Activated CD8-positive, alpha-beta memory T cell treated with anti-CD3 and anti-CD28 coated beads, Interleukin-2, amount 10 ng/mL, durations not matched to agents 7 days and 5 days (primary cell): Measurements from ENCODE around the gene AGAP1. TPM values are rescaled to one million over a fixed set of nuclear protein-coding genes. Genes with fewer than 3 reads are reported as not detected.

Source experiments
- ATAC-seq: fragments of 150-1000 bp; cut with Tn5 transposase; one replicate; pipeline ENCODE4 v1.10.0; 2021; ENCODE audit warnings: moderate library complexity
- CTCF ChIA-PET: fragments of 350-600 bp; sonication (Branson Sonifier 250); formaldehyde crosslinking; loops from one replicate; lab custom pipeline; 2021; ENCODE audit warnings: antibody characterized with exemption; lab: Charles Lee
- DNase-seq: peaks from one replicate; pipeline ENCODE4 v3.0.0-alpha.2; 2020
- H3K27ac Mint-ChIP-seq: one replicate; pipeline ENCODE4 v1.8.0; 2021; ENCODE audit warnings: mild to moderate bottlenecking, mixed read lengths
- H3K27me3 Mint-ChIP-seq: one replicate; pipeline ENCODE4 v1.8.0; 2021; ENCODE audit warnings: mixed read lengths
- H3K36me3 Mint-ChIP-seq: one replicate; pipeline ENCODE4 v1.8.0; 2021; ENCODE audit warnings: mild to moderate bottlenecking, mixed read lengths
- H3K4me1 Mint-ChIP-seq: one replicate; pipeline ENCODE4 v1.8.0; 2021; ENCODE audit warnings: mixed read lengths
- H3K4me3 Mint-ChIP-seq: one replicate; pipeline ENCODE4 v1.8.0; 2021; ENCODE audit warnings: mild to moderate bottlenecking, moderate library complexity, mixed read lengths
- H3K9me3 Mint-ChIP-seq: one replicate; pipeline ENCODE4 v1.8.0; 2022; ENCODE audit warnings: low read depth, mixed read lengths
- total RNA-seq, 2 experiments: library from RNA; stranded (reverse); gene quantifications; one replicate each; pipeline ENCODE4 v1.2.3, GENCODE V29; 2021

Gene AGAP1
- total RNA-seq, 2 experiments from 2014 or later, result 0.75 to 1.8 TPM

DNA sequence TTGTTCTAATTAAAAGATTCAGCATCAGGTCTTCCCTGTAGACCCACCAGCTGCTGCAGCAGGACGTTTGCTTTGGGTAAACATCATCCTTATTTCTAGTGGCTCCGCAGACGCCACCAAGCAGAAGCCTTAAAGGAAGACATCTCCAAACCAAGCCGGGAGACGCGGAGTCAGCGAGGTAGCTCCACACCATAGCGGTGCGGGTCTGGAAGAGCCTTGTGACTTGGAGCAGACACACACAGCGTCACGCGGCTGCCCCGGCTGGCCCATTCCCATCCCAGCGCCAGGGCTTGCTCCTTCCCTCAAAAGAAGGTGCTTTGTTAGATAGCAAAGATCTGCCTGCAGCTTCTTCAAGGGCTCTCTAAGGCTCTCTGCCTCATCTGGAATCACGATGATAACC, 437.8 kb downstream of the AGAP1 start:
- CTCF ChIA-PET, result no interaction called here
- no peak for DNase-seq
- H3K9me3 Mint-ChIP-seq, result peaks cover 2% of the 10 kb centered on the region

DNA sequence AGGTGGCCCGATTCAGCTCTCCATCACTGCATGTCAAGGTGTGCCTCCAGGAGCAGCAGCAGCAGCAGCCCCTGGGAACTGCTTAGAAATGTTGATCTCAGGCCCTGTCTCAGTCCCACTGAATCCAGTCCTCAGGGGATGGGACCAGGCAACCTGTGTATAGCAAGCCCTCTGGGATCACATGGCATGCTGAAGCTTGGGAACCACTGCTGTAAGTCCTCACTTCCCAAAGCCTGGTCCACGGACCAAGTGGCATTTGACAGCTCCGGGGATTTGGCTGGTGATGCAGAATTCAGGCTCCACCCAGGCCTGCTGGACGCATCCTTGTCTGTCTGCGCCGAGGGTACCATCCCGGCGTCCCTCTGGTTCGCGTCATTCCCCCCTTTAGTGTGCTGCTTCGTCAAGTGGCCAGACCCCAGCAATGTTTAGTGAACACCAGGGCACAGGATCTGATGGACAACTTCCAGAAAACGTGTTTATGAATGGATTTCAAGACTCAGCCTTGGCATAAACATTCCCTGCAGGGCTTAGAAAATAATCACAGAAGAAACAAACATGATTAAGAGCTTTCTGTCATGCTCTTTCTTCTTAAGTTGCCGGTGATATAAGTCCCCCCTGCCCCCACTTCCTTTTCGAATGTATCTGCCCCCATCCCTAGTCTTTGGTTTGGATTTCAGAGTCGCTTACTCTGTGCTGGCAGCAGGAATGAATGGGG, 440.4 kb downstream of the AGAP1 start:
- H3K4me1 Mint-ChIP-seq, result no peaks in the 10 kb centered on the region
- no peak for DNase-seq
- H3K9me3 Mint-ChIP-seq, result peaks cover 3% of the 10 kb centered on the region
- H3K27ac Mint-ChIP-seq, result no peak overlapping the region
- H3K4me3 Mint-ChIP-seq, result no peak overlapping the region
- H3K27me3 Mint-ChIP-seq, result no peaks in the 10 kb centered on the region
- ATAC-seq, result no peak
- no peaks in the 10 kb centered on the region for H3K36me3 Mint-ChIP-seq
- CTCF ChIA-PET, result no interaction called here

More for the DNA sequence above, 437.8 kb downstream of the AGAP1 start:
- Mint-ChIP-seq H3K27ac (no peak overlapping the region), H3K4me1 (no peaks in the 10 kb centered on the region), H3K4me3 (no peak overlapping the region), H3K27me3 (no peaks in the 10 kb centered on the region), H3K36me3 (no peaks in the 10 kb centered on the region)
- no peak for ATAC-seq

DNA sequence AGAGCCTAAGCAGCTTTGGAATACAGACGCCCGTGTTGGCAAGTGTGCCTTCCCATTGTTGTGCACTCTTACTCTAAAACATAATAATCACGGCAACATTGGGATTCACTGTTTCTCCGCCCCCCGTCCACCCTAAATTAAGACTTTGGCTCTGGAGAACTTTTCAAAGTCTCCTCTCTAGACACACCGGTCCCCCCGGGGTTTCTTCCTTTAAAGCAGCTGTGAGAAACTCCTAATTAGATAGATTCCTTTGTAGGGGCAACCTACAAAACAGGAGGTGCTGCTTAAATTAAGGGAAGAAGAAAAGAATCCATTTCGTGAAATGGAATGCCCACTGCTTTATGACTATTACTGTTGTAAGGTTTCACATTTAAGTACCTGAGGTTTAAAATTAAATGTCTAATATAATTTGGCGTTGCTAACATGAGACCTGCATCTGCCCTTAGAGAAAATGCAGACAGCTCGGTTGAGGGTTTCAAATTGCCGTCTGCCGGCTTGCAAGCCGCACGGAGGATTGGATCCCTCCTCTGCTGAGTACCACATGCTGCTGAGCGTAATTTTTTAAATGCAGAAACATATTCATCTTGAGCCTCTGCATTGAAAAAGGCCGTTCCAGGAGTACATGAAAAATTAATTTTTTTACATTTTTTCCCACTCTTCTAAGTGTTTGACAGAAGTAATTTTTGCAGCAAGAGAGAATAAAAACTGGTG, 441.1 kb downstream of the AGAP1 start:
- Mint-ChIP-seq H3K9me3 (peaks cover 3% of the 10 kb centered on the region), H3K27me3 (no peaks in the 10 kb centered on the region), H3K36me3 (no peaks in the 10 kb centered on the region), H3K4me1 (no peaks in the 10 kb centered on the region), H3K27ac (no peak overlapping the region), H3K4me3 (no peak overlapping the region)
- ATAC-seq (no peak), DNase-seq (no peak)
- CTCF ChIA-PET, result no interaction called here

DNA sequence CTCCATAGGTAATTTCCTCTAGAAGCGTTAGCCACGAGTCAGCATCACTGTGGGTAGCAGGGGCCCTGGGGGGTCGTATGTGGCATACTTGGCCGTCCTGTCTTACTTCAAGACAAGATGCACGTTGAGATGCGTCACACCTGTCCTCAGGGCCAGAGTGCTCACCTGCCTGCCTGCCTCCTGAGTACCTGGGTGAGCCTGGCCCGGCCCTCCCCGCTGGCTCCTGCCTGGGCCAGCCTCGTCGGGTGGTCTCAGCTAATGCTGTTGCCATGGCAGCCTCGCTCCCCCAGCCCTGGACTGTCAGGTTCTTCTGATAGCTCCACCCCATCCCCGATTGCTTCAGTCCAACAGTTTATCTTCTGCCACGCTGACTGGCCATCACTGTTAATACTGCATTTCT, 441.9 kb downstream of the AGAP1 start:
- CTCF ChIA-PET, result interaction anchor here (1.3 kb wide), 1 partner anchor 244 kb away, joined by 4 read pairs; no protein-coding TSS in a partner anchor
- Mint-ChIP-seq H3K36me3 (no peaks in the 10 kb centered on the region), H3K27me3 (no peaks in the 10 kb centered on the region), H3K4me3 (no peak overlapping the region), H3K9me3 (peaks cover 3% of the 10 kb centered on the region), H3K27ac (no peak overlapping the region), H3K4me1 (no peaks in the 10 kb centered on the region)
- DNase-seq (no peak), ATAC-seq (no peak)

DNA sequence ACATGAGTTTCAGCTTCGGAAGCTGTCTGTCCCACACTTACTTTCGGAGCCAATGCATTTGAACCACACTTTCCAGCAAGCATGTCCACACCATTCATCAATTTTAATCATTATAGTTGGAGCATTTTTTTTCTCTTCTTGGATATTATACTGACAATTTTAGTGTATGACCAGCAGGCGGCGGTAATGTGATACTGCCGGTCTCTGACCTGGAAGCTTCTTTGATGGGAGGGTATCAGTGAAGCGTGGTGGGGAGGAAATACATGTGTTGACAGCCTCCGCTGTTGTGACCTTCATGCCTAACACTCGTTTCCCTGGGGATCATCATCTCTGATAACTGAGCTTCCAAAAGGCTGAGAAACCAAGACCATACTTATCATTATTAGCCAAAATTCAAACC, 442.6 kb downstream of the AGAP1 start:
- H3K9me3 Mint-ChIP-seq, result peaks cover 3% of the 10 kb centered on the region
- no peak overlapping the region for H3K27ac Mint-ChIP-seq
- DNase-seq, result no peak
- no peaks in the 10 kb centered on the region for H3K27me3 Mint-ChIP-seq
- CTCF ChIA-PET, result interaction anchor here (0.6 to 1.3 kb wide), 4 partner anchors 14 to 244 kb away, joined by 3 to 4 read pairs (median 3); no protein-coding TSS in a partner anchor
- ATAC-seq, result no peak
- H3K4me3 Mint-ChIP-seq, result no peak overlapping the region
- no peaks in the 10 kb centered on the region for H3K4me1 Mint-ChIP-seq
- no peaks in the 10 kb centered on the region for H3K36me3 Mint-ChIP-seq

DNA sequence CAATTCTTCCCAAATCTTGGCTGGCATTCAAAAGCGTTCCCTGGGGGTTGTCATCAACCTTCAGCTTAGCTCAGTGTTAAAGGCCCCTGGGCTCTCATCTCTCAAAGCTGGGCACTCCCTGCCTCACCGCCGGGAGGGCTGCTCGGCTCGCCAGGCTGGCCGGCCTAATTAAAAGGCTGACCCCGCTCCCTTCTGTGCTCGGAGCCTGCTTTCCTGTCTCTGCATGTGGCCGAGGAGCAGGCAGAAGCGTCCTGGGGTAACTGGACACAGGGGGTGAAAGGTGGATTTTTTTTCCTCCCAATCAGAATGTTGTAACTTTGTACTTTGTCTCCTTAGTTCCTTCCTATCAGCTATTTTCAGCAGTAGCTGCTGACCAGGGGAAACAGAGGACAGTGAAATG, 443.2 kb downstream of the AGAP1 start:
- Mint-ChIP-seq H3K4me3 (no peak overlapping the region), H3K27ac (no peak overlapping the region), H3K27me3 (no peaks in the 10 kb centered on the region), H3K36me3 (no peaks in the 10 kb centered on the region), H3K4me1 (no peaks in the 10 kb centered on the region), H3K9me3 (peaks cover 3% of the 10 kb centered on the region)
- ATAC-seq (no peak), DNase-seq (no peak)
- CTCF ChIA-PET, result interaction anchor here (0.6 to 1.3 kb wide), 4 partner anchors 13 to 243 kb away, joined by 3 to 4 read pairs (median 3); no protein-coding TSS in a partner anchor

DNA sequence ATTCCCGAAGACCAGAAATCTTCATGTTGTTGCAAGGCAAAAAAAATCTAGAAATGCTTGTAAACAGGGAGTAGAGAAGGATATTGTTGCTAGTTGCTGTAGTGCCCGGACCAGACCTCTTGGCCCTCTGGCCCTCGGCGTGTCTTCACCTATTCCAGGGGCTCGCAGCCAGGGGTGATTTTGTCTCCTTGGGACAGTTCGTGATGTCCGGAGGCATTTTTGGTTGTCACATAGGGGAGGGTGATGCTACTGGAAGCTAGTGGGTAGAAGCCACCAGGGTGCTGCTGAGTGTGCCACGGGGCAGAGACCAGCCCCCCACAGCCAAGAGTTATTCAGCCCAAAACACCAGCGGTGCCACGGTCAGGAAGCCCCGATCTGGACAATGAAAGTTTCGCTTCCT, 443.7 kb downstream of the AGAP1 start:
- CTCF ChIA-PET, result no interaction called here
- ATAC-seq, result no peak
- Mint-ChIP-seq H3K36me3 (no peaks in the 10 kb centered on the region), H3K27me3 (no peaks in the 10 kb centered on the region), H3K9me3 (peaks cover 3% of the 10 kb centered on the region), H3K27ac (no peak overlapping the region), H3K4me1 (no peaks in the 10 kb centered on the region), H3K4me3 (no peak overlapping the region)
- DNase-seq, result no peak

DNA sequence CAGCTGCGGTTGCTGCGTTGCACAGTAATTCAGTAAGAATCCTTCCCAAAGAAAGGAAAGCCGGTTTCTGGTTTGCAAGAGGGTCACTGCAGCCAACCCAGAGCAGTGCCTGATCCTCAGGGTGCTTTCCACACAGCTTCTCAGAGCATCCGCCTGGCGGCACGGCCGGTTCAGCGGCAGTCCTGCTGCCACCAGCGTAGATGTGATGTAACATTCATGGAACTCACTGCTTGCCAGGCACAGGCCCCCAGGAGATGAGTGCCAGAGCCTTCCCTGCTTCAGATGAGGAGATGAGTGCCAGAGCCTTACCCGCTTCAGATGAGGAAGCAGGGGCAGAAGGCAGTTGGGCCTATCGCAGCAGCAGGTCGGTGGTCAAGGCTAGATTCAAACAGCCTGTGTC, 444.1 kb downstream of the AGAP1 start:
- CTCF ChIA-PET, result no interaction called here
- Mint-ChIP-seq H3K9me3 (peaks cover 3% of the 10 kb centered on the region), H3K4me1 (no peaks in the 10 kb centered on the region), H3K4me3 (no peak overlapping the region), H3K27me3 (no peaks in the 10 kb centered on the region), H3K36me3 (no peaks in the 10 kb centered on the region), H3K27ac (no peak overlapping the region)
- no peak for DNase-seq
- ATAC-seq, result no peak

DNA sequence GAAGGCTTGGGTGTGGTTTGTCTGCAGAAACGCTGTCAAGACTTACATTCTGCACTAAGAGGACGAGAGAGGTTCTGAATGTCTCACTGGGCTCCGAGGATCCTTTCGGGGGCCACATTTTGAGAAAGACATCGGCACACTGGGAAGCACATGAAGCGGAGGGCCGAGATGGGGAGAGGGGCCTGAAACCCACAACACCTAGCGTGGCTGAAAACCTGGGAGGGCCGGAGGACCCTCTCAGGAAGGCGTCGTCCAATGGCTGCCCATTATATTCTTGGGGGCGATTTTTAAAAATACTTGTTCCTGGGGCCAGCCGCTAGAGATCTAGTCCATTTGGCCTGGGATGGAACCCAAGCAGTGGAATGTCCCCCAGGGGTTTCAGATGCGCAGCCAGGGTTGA, 444.8 kb downstream of the AGAP1 start:
- no peaks in the 10 kb centered on the region for H3K4me1 Mint-ChIP-seq
- H3K36me3 Mint-ChIP-seq, result no peaks in the 10 kb centered on the region
- H3K9me3 Mint-ChIP-seq, result peaks cover 3% of the 10 kb centered on the region
- CTCF ChIA-PET, result no interaction called here
- H3K4me3 Mint-ChIP-seq, result no peak overlapping the region
- ATAC-seq (no peak), DNase-seq (no peak)
- H3K27ac Mint-ChIP-seq, result no peak overlapping the region
- H3K27me3 Mint-ChIP-seq, result no peaks in the 10 kb centered on the region

DNA sequence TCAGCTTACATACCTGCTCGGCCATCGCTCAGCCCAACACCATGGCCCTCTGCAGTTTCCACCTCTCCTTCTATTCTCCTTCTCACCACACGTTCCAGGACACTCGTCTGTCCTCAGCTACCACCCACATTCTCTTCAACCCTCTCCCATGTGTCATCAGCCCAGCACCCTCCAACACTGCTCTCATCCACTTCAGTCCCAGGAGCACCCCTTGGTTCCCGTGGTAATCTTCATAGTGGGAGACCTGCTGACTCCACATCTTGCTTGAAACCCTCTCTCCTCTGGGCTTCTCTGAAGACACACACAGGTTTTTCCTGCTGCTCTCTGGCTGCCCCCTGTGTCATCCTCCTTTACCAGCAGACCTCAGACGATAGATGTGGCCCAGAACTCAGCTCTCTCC, 445.6 kb downstream of the AGAP1 start:
- Mint-ChIP-seq H3K4me3 (no peak overlapping the region), H3K27ac (no peak overlapping the region), H3K9me3 (peaks cover 3% of the 10 kb centered on the region), H3K36me3 (no peaks in the 10 kb centered on the region), H3K4me1 (no peaks in the 10 kb centered on the region), H3K27me3 (no peaks in the 10 kb centered on the region)
- ATAC-seq, result no peak
- DNase-seq, result no peak
- CTCF ChIA-PET, result no interaction called here

DNA sequence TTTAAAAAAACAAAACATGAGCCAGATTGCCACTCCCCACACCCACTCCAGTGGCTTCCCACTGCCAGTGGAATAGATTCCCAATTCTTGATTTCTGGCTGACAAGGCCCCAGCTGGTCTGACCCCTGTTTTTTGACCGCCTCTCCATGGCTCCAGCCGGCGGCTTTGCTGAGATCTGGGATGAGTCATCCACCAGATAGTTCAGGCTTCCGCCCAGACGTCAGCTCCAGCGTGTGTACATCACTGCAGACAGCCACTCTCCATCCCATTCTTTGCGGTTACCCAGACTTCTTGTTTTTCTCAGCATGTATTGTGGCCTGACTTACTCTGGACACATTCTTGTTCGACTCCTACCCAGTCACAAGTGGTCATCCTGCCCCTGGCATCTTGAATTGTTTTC, 446.5 kb downstream of the AGAP1 start:
- H3K4me3 Mint-ChIP-seq, result no peak overlapping the region
- H3K27ac Mint-ChIP-seq, result no peak overlapping the region
- H3K36me3 Mint-ChIP-seq, result no peaks in the 10 kb centered on the region
- CTCF ChIA-PET, result no interaction called here
- DNase-seq (no peak), ATAC-seq (no peak)
- H3K27me3 Mint-ChIP-seq, result no peaks in the 10 kb centered on the region
- H3K4me1 Mint-ChIP-seq, result no peaks in the 10 kb centered on the region
- H3K9me3 Mint-ChIP-seq, result peaks cover 3% of the 10 kb centered on the region

DNA sequence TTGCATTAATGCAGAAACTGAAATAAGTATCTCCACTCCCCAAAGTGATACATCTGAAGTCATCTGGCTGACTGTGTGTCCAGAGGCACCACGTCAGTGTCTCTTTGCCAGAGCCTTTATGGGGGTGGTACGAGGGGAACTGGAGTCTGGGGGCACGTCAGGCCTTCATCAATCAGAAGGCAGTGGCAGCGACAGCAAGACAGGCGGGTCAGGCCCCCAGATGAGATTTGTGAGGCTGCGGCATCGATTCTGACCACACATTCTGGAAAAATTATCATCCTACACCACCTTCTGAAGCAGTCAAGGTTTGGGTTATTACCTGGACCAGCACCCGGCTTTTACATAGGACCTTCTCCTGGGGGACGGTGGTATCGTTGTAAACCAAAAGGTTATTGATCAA, 450.7 kb downstream of the AGAP1 start:
- H3K27me3 Mint-ChIP-seq, result peaks cover 9% of the 10 kb centered on the region
- DNase-seq (no peak), ATAC-seq (no peak)
- CTCF ChIA-PET, result no interaction called here
- H3K4me1 Mint-ChIP-seq, result no peaks in the 10 kb centered on the region
- H3K27ac Mint-ChIP-seq, result no peak overlapping the region
- H3K36me3 Mint-ChIP-seq, result no peaks in the 10 kb centered on the region
- no peak overlapping the region for H3K4me3 Mint-ChIP-seq
- H3K9me3 Mint-ChIP-seq, result no peaks in the 10 kb centered on the region

DNA sequence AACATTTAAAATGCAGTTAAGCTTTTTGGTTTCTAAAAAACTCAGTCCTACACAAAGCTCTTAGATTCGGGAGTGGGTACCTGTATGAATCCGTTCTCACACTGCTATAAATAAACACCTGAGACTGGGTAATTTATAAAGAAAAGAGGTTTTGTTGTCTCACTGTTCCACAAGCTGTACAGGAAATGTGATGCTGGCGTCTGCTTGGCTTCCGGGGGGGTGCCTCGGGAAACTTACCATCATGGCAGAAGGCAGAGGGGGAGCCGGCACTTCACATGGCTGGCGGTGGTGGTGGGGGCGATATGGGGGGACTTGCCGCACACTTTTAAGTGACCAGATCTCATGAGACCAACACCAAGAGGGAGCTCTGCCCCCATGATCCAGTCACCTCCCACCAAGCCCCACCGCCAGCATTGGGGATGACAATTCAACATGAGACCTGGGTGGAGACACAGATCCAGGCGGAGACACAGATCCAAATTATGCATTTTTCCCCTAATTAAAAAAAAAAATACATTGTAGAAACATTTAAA, 451.8 kb downstream of the AGAP1 start:
- Mint-ChIP-seq H3K27me3 (peaks cover 16% of the 10 kb centered on the region), H3K27ac (no peak overlapping the region), H3K4me1 (no peaks in the 10 kb centered on the region), H3K4me3 (no peak overlapping the region), H3K36me3 (no peaks in the 10 kb centered on the region), H3K9me3 (no peaks in the 10 kb centered on the region)
- no peak for ATAC-seq
- CTCF ChIA-PET, result no interaction called here
- DNase-seq, result no peak

DNA sequence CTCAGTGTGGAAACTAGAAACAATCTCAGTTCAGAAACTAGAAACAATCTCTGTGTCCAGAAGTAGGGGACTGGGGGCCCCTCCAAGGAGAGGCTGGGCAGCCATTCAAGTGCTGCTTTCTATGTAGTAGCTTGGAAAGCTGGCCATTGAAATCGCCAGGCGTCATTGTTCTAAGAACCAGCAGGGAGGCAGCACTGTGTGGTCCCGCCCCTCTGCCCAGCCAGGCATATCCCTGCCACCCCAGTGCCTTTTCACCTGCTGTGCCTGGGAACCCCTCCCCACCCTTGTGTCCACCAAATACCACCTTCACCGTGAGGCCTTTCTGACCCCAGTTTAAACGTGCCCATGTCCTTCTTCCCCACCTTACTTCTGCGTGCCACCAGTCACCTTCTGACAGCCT, 452.7 kb downstream of the AGAP1 start:
- no peaks in the 10 kb centered on the region for H3K36me3 Mint-ChIP-seq
- no peak for DNase-seq
- no peaks in the 10 kb centered on the region for H3K9me3 Mint-ChIP-seq
- ATAC-seq, result no peak
- H3K4me3 Mint-ChIP-seq, result no peak overlapping the region
- H3K27me3 Mint-ChIP-seq, result peaks cover 21% of the 10 kb centered on the region
- CTCF ChIA-PET, result no interaction called here
- H3K27ac Mint-ChIP-seq, result no peak overlapping the region
- peaks cover 3% of the 10 kb centered on the region for H3K4me1 Mint-ChIP-seq
